ENCODE measurements around the gene SERP2. TPM values are rescaled to one million over a fixed set of nuclear protein-coding genes. Genes with fewer than 3 reads are reported as not detected.

The SERP2 gene
- total RNA-seq, 3 donors from 2014 or later = 3.3 to 6.0 (median 5.8) TPM

GRCh38 chr13:44395976-44396694, 22.5 kb downstream of the SERP2 start:
- Histone ChIP-seq H3K9me3 (no peaks in the 10 kb centered on the region), H3K4me1 (ENCODE audit: low read depth) (peaks cover 7% of the 10 kb centered on the region), H3K36me3 (ENCODE audit: low read depth) (no peaks in the 10 kb centered on the region), H3K4me3 (no peak overlapping the region)
- DNase-seq (no peak), ATAC-seq (no peak)
- no peak for TF ChIP-seq CTCF (IDR thresholded peaks at IDR 0.05)
- intact Hi-C loops (cut with DNase I, micrococcal nuclease) = no loop called here

GRCh38 chr13:44396701-44397580, 23.3 kb downstream of the SERP2 start:
- no peaks in the 10 kb centered on the region for H3K36me3 ChIP-seq (ENCODE audit: low read depth)
- intact Hi-C loops (cut with DNase I, micrococcal nuclease) = no loop called here
- no peaks in the 10 kb centered on the region for H3K9me3 ChIP-seq
- ATAC-seq = no peak
- no peak for TF ChIP-seq CTCF (IDR thresholded peaks at IDR 0.05)
- H3K4me3 ChIP-seq = no peak overlapping the region
- peaks cover 7% of the 10 kb centered on the region for H3K4me1 ChIP-seq (ENCODE audit: low read depth)
- no peak for DNase-seq

GRCh38 chr13:44397766-44398223, 24.2 kb downstream of the SERP2 start:
- Histone ChIP-seq H3K36me3 (ENCODE audit: low read depth) (no peaks in the 10 kb centered on the region), H3K9me3 (no peaks in the 10 kb centered on the region), H3K4me3 (no peak overlapping the region), H3K4me1 (ENCODE audit: low read depth) (peaks cover 7% of the 10 kb centered on the region)
- TF ChIP-seq CTCF (IDR thresholded peaks at IDR 0.05) = no peak
- DNase-seq (no peak), ATAC-seq (no peak)
- intact Hi-C loops (cut with DNase I, micrococcal nuclease) = no loop called here

- DNase-seq = no peak
- intact Hi-C loops (cut with DNase I, micrococcal nuclease) = no loop called here
- peaks cover 6% of the 10 kb centered on the region for H3K4me1 ChIP-seq (ENCODE audit: low read depth)
These were observed 25.0 kb downstream of the SERP2 start for GRCh38 chr13:44398606-44399005.

GRCh38 chr13:44399074-44399473, 25.4 kb downstream of the SERP2 start:
- no peak for DNase-seq

More at GRCh38 chr13:44398606-44399005, 25.0 kb downstream of the SERP2 start:
- Histone ChIP-seq H3K36me3 (ENCODE audit: low read depth) (no peaks in the 10 kb centered on the region), H3K9me3 (no peaks in the 10 kb centered on the region), H3K4me3 (no peak overlapping the region)
- ATAC-seq = no peak
- TF ChIP-seq CTCF (IDR thresholded peaks at IDR 0.05) = no peak

More at GRCh38 chr13:44399074-44399473, 25.4 kb downstream of the SERP2 start:
- Histone ChIP-seq H3K4me3 (no peak overlapping the region), H3K36me3 (ENCODE audit: low read depth) (no peaks in the 10 kb centered on the region), H3K9me3 (no peaks in the 10 kb centered on the region), H3K4me1 (ENCODE audit: low read depth) (peaks cover 8% of the 10 kb centered on the region)
- intact Hi-C loops (cut with DNase I, micrococcal nuclease) = no loop called here
- TF ChIP-seq CTCF (IDR thresholded peaks at IDR 0.05) = no peak
- peak; percentile 64 for ATAC-seq

All from mucosa of descending colon (tissue), 3 donors.